Endothelial cell of umbilical vein (primary cell): ENCODE data around the gene MAP4K2. TPM values are rescaled to one million over a fixed set of nuclear protein-coding genes. Genes with fewer than 3 reads are reported as not detected.

Experiments used
- BruUV-seq: library from RNA; stranded (reverse); fragments of 400-500 nt; replicated peaks from 2 replicates; lab custom pipeline; 2021; lab: Mats Ljungman, UMichigan
- CTCF ChIA-PET: fragments of 300-600, 350-600 bp; sonication (Branson Sonifier 250); formaldehyde crosslinking; loops from one replicate; lab custom pipeline; 2021; ENCODE audit warnings: antibody characterized with exemption, inconsistent platforms; lab: Charles Lee
- POLR2A ChIA-PET: fragments of 300-600, 350-600 bp; sonication (Branson Sonifier 250); formaldehyde crosslinking; loops from one replicate; lab custom pipeline; 2021; ENCODE audit warnings: antibody characterized with exemption, inconsistent platforms; lab: Charles Lee
- DNase-seq: peaks from one replicate; pipeline ENCODE4 v3.0.0-alpha.2; 2011; ENCODE audit warnings: low read depth, low spot score
- FAIRE-seq: peaks from 2 replicates; lab custom pipeline; 2011; peaks lifted over from hg19 to GRCh38; lab: Jason Lieb, UNC
- H2AFZ ChIP-seq: 2 replicates; pipeline ENCODE4 v1.6.0; 2012; ENCODE audit warnings: low read depth, low read length, control low read depth, inconsistent platforms
- H3K27ac ChIP-seq: 2 replicates; pipeline ENCODE4 v1.5.1; 2011; ENCODE audit warnings: low read depth, mild to moderate bottlenecking, control low read depth, low read length, moderate library complexity; ENCODE audit not compliant: insufficient read depth
- H3K27me3 ChIP-seq, 2 experiments: 2 replicates each; pipeline versions ENCODE4 v1.6.0 to v1.6.1; 2011; ENCODE audit warnings: low read length in 2 of 2, mixed read lengths in 1 of 2; ENCODE audit not compliant: control insufficient read depth in 2 of 2, insufficient read depth in 2 of 2
- H3K36me3 ChIP-seq, 2 experiments: 2 replicates in 1 of 2; 3 replicates in 1 of 2; pipeline ENCODE4 v1.5.1; 2011; ENCODE audit warnings: low read length in 2 of 2, mild to moderate bottlenecking in 1 of 2, moderate library complexity in 1 of 2; ENCODE audit not compliant: control insufficient read depth in 2 of 2, insufficient read depth in 2 of 2; ENCODE audit errors: extremely low read depth in 1 of 2
- H3K4me1 ChIP-seq: 3 replicates; pipeline ENCODE4 v1.5.1; 2011; ENCODE audit warnings: mild to moderate bottlenecking, low read length; ENCODE audit not compliant: control insufficient read depth, insufficient read depth; ENCODE audit errors: extremely low read depth
- H3K4me2 ChIP-seq: 2 replicates; pipeline ENCODE4 v1.6.1; 2011; ENCODE audit warnings: low read length, control low read depth, mixed read lengths; ENCODE audit not compliant: insufficient read depth
- H3K4me3 ChIP-seq, 3 experiments: fragments of 200-600 bp in 1 of 3; sonication (generic), shearing (Covaris generic) in 1 of 3; replicated peaks in 1 of 3; 2 replicates each; pipeline ENCODE4 v1.5.1; 2011 to 2016; ENCODE audit warnings: control low read depth in 3 of 3, low read length in 3 of 3, mild to moderate bottlenecking in 2 of 3, inconsistent platforms in 1 of 3, low read depth in 1 of 3, moderate library complexity in 1 of 3; ENCODE audit not compliant: insufficient read depth in 1 of 3
- H3K79me2 ChIP-seq: 2 replicates; pipeline ENCODE4 v1.6.0; 2012; ENCODE audit warnings: low read length, inconsistent platforms; ENCODE audit not compliant: control insufficient read depth, insufficient read depth
- H3K9ac ChIP-seq: replicated peaks from 2 replicates; pipeline ENCODE3; 2011; ENCODE audit warnings: low read length, control low read depth; ENCODE audit not compliant: insufficient read depth; ENCODE audit errors: extremely low read depth
- H3K9me1 ChIP-seq: replicated peaks from 3 replicates; pipeline ENCODE4 v1.6.0; 2011; ENCODE audit warnings: mild to moderate bottlenecking, low read length; ENCODE audit not compliant: control insufficient read depth, insufficient read depth; ENCODE audit errors: extremely low read depth
- H3K9me3 ChIP-seq: replicated peaks from 2 replicates; pipeline ENCODE4 v1.5.1; 2012; ENCODE audit warnings: low read length, inconsistent platforms; ENCODE audit not compliant: control insufficient read depth, insufficient read depth
- H4K20me1 ChIP-seq: replicated peaks from 2 replicates; pipeline ENCODE3; 2011; ENCODE audit warnings: mild to moderate bottlenecking, low read length; ENCODE audit not compliant: control insufficient read depth, insufficient read depth; ENCODE audit errors: extremely low read depth
- EZH2 ChIP-seq: IDR thresholded peaks from 2 replicates; pipeline ENCODE4 v1.6.1; 2012; ENCODE audit warnings: borderline replicate concordance, low read depth, mild to moderate bottlenecking, moderate library complexity, low read length, inconsistent platforms; ENCODE audit not compliant: severe bottlenecking
- FOS ChIP-seq: IDR thresholded peaks from 2 replicates; pipeline ENCODE4 v1.6.1; 2011; ENCODE audit warnings: mild to moderate bottlenecking, low read length, moderate library complexity, borderline replicate concordance; ENCODE audit not compliant: insufficient read depth
- GATA2 ChIP-seq: IDR thresholded peaks from 2 replicates; pipeline ENCODE4 v1.7.0; 2011; ENCODE audit warnings: low read depth, mild to moderate bottlenecking, moderate library complexity, mixed read lengths, low read length; ENCODE audit not compliant: insufficient read length, insufficient read depth
- JUN ChIP-seq: IDR thresholded peaks from 2 replicates; pipeline ENCODE4 v1.6.1; 2011; ENCODE audit warnings: borderline replicate concordance, low read depth; ENCODE audit not compliant: insufficient read length, insufficient read depth
- MAX ChIP-seq: IDR thresholded peaks from 2 replicates; pipeline ENCODE4 v1.6.1; 2011; ENCODE audit not compliant: insufficient read depth, insufficient read length
- POLR2A ChIP-seq: IDR thresholded peaks from 2 replicates; pipeline ENCODE4 v1.6.1; 2012; ENCODE audit warnings: low read depth, mild to moderate bottlenecking, control low read depth, low read length
- POLR2AphosphoS5 ChIP-seq: IDR thresholded peaks from 2 replicates; pipeline ENCODE4 v1.6.1; 2012; ENCODE audit warnings: low read depth, mild to moderate bottlenecking, control low read depth, low read length, moderate library complexity; ENCODE audit not compliant: insufficient read depth
- dilution Hi-C: fragments of 300-500 bp; cut with MboI; formaldehyde crosslinking; loops from one replicate; pipeline ENCODE4 v1.15.0; 2019; ENCODE audit warnings: low sequenced_read_pairs; ENCODE audit not compliant: extremely low pct_ligation_motif_present
- intact Hi-C: fragments of 100-400 bp; cut with micrococcal nuclease; formaldehyde crosslinking; loops from one replicate; pipeline ENCODE4 v1.10.0; 2022
- polyA plus RNA-seq, 4 experiments: library from polyadenylated mRNA; depleted of rRNA in 3 of 4; stranded (reverse) in 3 of 4; unstranded in 1 of 4; fragments of >200 nt; gene quantifications; 2 replicates each; pipeline versions ENCODE4 v1.2.1 to v1.2.3, GENCODE V29; 2011 to 2012; ENCODE audit warnings: missing spikeins in 1 of 4
- total RNA-seq: library from RNA; stranded (reverse); gene quantifications from 2 replicates; pipeline ENCODE4 v1.2.3, GENCODE V29; 2021

Gene MAP4K2
- total and polyA plus RNA-seq, 2 donors (not counting 3 experiments of a cell fraction or from before 2014, with no cell fraction given) = 43.3 to 44.0 TPM

- Histone ChIP-seq H3K9ac (no peak overlapping the region), H3K79me2 (no peaks in the 10 kb centered on the region), H3K27me3 (peaks cover 27 to 32% of the 10 kb centered on the region in 2 experiments), H3K4me3 (peak overlapping the region; percentile 15 to 49 (median 32)), H3K36me3 (no peaks in the 10 kb centered on the region), H3K9me3 (no peaks in the 10 kb centered on the region), H3K4me2 (peak overlapping the region; percentile 84), H3K4me1 (peaks cover 13% of the 10 kb centered on the region), H4K20me1 (no peaks in the 10 kb centered on the region), H2AFZ (peak overlapping the region; percentile 85), H3K27ac (no peak overlapping the region), H3K9me1 (no peaks in the 10 kb centered on the region)
- TF ChIP-seq JUN (no peak), MAX (no peak), FOS (no peak), EZH2 (peak; percentile 64), POLR2AphosphoS5 (peak; percentile 28), GATA2 (no peak), POLR2A (no peak)
- DNase-seq = peak; percentile 64
- peak; percentile 65 for FAIRE-seq
- intact Hi-C loops = no loop called here
- dilution Hi-C loops = no loop called here
- TSS peak; percentile 50 for BruUV-seq
- ChIA-PET CTCF (interaction anchor here (1.3 kb wide), 1 partner anchor 23 kb away, joined by 3 read pairs; the partner anchor contains the start of gene NRXN2), POLR2A (no interaction called here)
Observed at GRCh38 chr11:64745521-64746328, 57.3 kb downstream of the MAP4K2 start.
